Mesenchymal stem cell (in vitro differentiated cells and primary cell): ENCODE measurements around the gene TUNAR.

Experiments used
- DNase-seq: peaks from one replicate; pipeline ENCODE4 v3.0.0-alpha.2; 2013
- H2AFZ ChIP-seq: one replicate; pipeline ENCODE4 v1.6.1; 2013; ENCODE audit warnings: low read depth, mild to moderate bottlenecking, control low read depth, inconsistent platforms, low read length, moderate library complexity
- H2AK5ac ChIP-seq: 2 replicates; pipeline ENCODE4 v1.6.1; 2013; ENCODE audit warnings: low read length, moderate library complexity, mild to moderate bottlenecking, inconsistent platforms; ENCODE audit not compliant: severe bottlenecking
- H2BK120ac ChIP-seq: one replicate; pipeline ENCODE4 v1.6.1; 2013; ENCODE audit warnings: low read depth, mild to moderate bottlenecking, inconsistent platforms, low read length, moderate library complexity
- H2BK12ac ChIP-seq, 2 experiments: one replicate each; pipeline ENCODE4 v1.6.1; 2013; ENCODE audit warnings: inconsistent platforms in 2 of 2, low read length in 2 of 2, mild to moderate bottlenecking in 2 of 2, moderate library complexity in 2 of 2, control low read depth in 1 of 2
- H2BK15ac ChIP-seq: one replicate; pipeline ENCODE4 v1.6.1; 2013; ENCODE audit warnings: mild to moderate bottlenecking, low read depth, inconsistent platforms; ENCODE audit not compliant: poor library complexity, severe bottlenecking
- H2BK5ac ChIP-seq: 2 replicates; pipeline ENCODE4 v1.6.1; 2013; ENCODE audit warnings: low read depth, mild to moderate bottlenecking, low read length, control low read depth, inconsistent platforms; ENCODE audit not compliant: poor library complexity, severe bottlenecking
- H3K14ac ChIP-seq, 2 experiments: one replicate each; pipeline ENCODE4 v1.6.1; 2013; ENCODE audit warnings: inconsistent platforms in 2 of 2, low read length in 2 of 2, control low read depth in 1 of 2, mild to moderate bottlenecking in 1 of 2, moderate library complexity in 1 of 2
- H3K18ac ChIP-seq, 2 experiments: one replicate each; pipeline ENCODE4 v1.6.1; 2013; ENCODE audit warnings: inconsistent platforms in 2 of 2, low read length in 2 of 2, control low read depth in 1 of 2, low read depth in 1 of 2, mild to moderate bottlenecking in 1 of 2
- H3K23ac ChIP-seq, 2 experiments: one replicate each; pipeline ENCODE4 v1.6.1; 2013; ENCODE audit warnings: inconsistent platforms in 2 of 2, low read length in 2 of 2, mild to moderate bottlenecking in 2 of 2, moderate library complexity in 2 of 2, control low read depth in 1 of 2
- H3K27ac ChIP-seq: 2 replicates; pipeline ENCODE4 v1.5.1; 2013; ENCODE audit warnings: mild to moderate bottlenecking, moderate library complexity, low read length, control low read depth, inconsistent platforms; ENCODE audit not compliant: poor library complexity, severe bottlenecking
- H3K27me3 ChIP-seq, 2 experiments: 2 replicates each; pipeline versions ENCODE4 v1.6.1 to v1.7.0; 2013; ENCODE audit warnings: low read length in 2 of 2, mild to moderate bottlenecking in 2 of 2, moderate library complexity in 2 of 2, control low read depth in 1 of 2, inconsistent platforms in 1 of 2; ENCODE audit not compliant: control insufficient read depth in 1 of 2, insufficient read depth in 1 of 2
- H3K36me3 ChIP-seq, 2 experiments: 2 replicates each; pipeline versions ENCODE4 v1.6.1 to v1.7.0; 2013; ENCODE audit warnings: low read length in 2 of 2, control low read depth in 1 of 2, inconsistent platforms in 1 of 2, low read depth in 1 of 2, mild to moderate bottlenecking in 1 of 2; ENCODE audit not compliant: insufficient read depth in 2 of 2, control insufficient read depth in 1 of 2
- H3K4ac ChIP-seq, 2 experiments: one replicate each; pipeline ENCODE4 v1.6.1; 2013; ENCODE audit warnings: inconsistent platforms in 2 of 2, low read length in 2 of 2, mild to moderate bottlenecking in 2 of 2, moderate library complexity in 2 of 2, control low read depth in 1 of 2, low read depth in 1 of 2
- H3K4me1 ChIP-seq: 2 replicates; pipeline ENCODE4 v1.6.1; 2013; ENCODE audit warnings: low read depth, low read length, control low read depth; ENCODE audit not compliant: control insufficient read depth, insufficient read depth
- H3K4me2 ChIP-seq: 2 replicates; pipeline ENCODE4 v1.6.1; 2013; ENCODE audit warnings: low read length, mild to moderate bottlenecking, inconsistent platforms; ENCODE audit not compliant: poor library complexity, severe bottlenecking
- H3K4me3 ChIP-seq, 2 experiments: 2 replicates each; pipeline versions ENCODE4 v1.5.1 to v1.7.0; 2013; ENCODE audit warnings: low read length in 2 of 2, mild to moderate bottlenecking in 2 of 2, control low read depth in 1 of 2, low read depth in 1 of 2; ENCODE audit not compliant: insufficient read depth in 1 of 2
- H3K79me1 ChIP-seq: replicated peaks from 2 replicates; pipeline ENCODE4 v1.6.1; 2013; ENCODE audit warnings: mild to moderate bottlenecking, control low read depth, low read length, inconsistent platforms; ENCODE audit not compliant: poor library complexity, severe bottlenecking
- H3K9ac ChIP-seq: 2 replicates; pipeline ENCODE4 v1.7.0; 2013; ENCODE audit warnings: mild to moderate bottlenecking, low read length, moderate library complexity
- H3K9me3 ChIP-seq: 2 replicates; pipeline ENCODE4 v1.7.0; 2013; ENCODE audit warnings: mild to moderate bottlenecking, low read length; ENCODE audit not compliant: control insufficient read depth
- H4K8ac ChIP-seq: one replicate; pipeline ENCODE4 v1.6.1; 2013; ENCODE audit warnings: inconsistent platforms, mild to moderate bottlenecking, low read length, moderate library complexity
- H4K91ac ChIP-seq: one replicate; pipeline ENCODE4 v1.6.1; 2013; ENCODE audit warnings: mild to moderate bottlenecking, low read length, inconsistent platforms
- WGBS: methylation state at CpG from one replicate; pipeline ENCODE4 v1.1.7; 2013; ENCODE audit warnings: mixed read lengths; 5-methylcytosine and 5-hydroxymethylcytosine counted together

Gene TUNAR

GRCh38 chr14:95903616-95904107 is 27.0 kb downstream of the TUNAR start:
- Histone ChIP-seq H3K27ac (no peak overlapping the region), H3K18ac (no peak overlapping the region), H3K4me2 (no peak overlapping the region), H2BK15ac (no peak overlapping the region), H4K8ac (no peak overlapping the region), H3K36me3 (no peaks in the 10 kb centered on the region), H4K91ac (no peak overlapping the region), H3K4ac (no peak overlapping the region), H2BK5ac (no peak overlapping the region), H3K27me3 (peaks cover 0 to 36% of the 10 kb centered on the region in 2 experiments), H3K9ac (no peak overlapping the region), H3K9me3 (no peaks in the 10 kb centered on the region), H3K4me3 (no peak overlapping the region), H2AFZ (no peak overlapping the region), H2BK120ac (no peak overlapping the region), H3K23ac (no peak overlapping the region), H2BK12ac (no peak overlapping the region), H3K79me1 (no peaks in the 10 kb centered on the region), H3K4me1 (no peaks in the 10 kb centered on the region), H3K14ac (no peak overlapping the region), H2AK5ac (no peak overlapping the region)
- WGBS, result 65% methylated on average over 4 of the region's 4 CpGs
- DNase-seq, result no peak

- Histone ChIP-seq H4K91ac (no peak overlapping the region), H4K8ac (no peak overlapping the region), H3K27me3 (peaks cover 0 to 37% of the 10 kb centered on the region in 2 experiments), H3K36me3 (no peaks in the 10 kb centered on the region), H2BK15ac (no peak overlapping the region), H3K9me3 (no peaks in the 10 kb centered on the region), H2BK12ac (no peak overlapping the region), H3K18ac (no peak overlapping the region), H3K9ac (no peak overlapping the region), H3K4me3 (no peak overlapping the region), H2BK5ac (no peak overlapping the region), H3K14ac (no peak overlapping the region), H3K4me1 (no peaks in the 10 kb centered on the region), H3K79me1 (no peaks in the 10 kb centered on the region), H3K4ac (no peak overlapping the region), H3K4me2 (no peak overlapping the region), H2AFZ (no peak overlapping the region), H3K23ac (no peak overlapping the region), H2BK120ac (no peak overlapping the region), H3K27ac (no peak overlapping the region), H2AK5ac (no peak overlapping the region)
- no peak for DNase-seq
- WGBS, result 69% methylated on average over 3 of the region's 4 CpGs
Measured at GRCh38 chr14:95906591-95906990, 30.0 kb downstream of the TUNAR start.

GRCh38 chr14:95910628-95911027 is 34.0 kb downstream of the TUNAR start:
- Histone ChIP-seq H3K4me2 (no peak overlapping the region), H3K79me1 (no peaks in the 10 kb centered on the region), H3K4ac (no peak overlapping the region), H3K9ac (no peak overlapping the region), H2BK120ac (no peak overlapping the region), H4K91ac (no peak overlapping the region), H3K27ac (no peak overlapping the region), H2BK15ac (no peak overlapping the region), H2BK5ac (no peak overlapping the region), H3K14ac (no peak overlapping the region), H2BK12ac (no peak overlapping the region), H4K8ac (no peak overlapping the region), H3K9me3 (no peaks in the 10 kb centered on the region), H2AK5ac (no peak overlapping the region), H3K23ac (no peak overlapping the region), H3K36me3 (no peaks in the 10 kb centered on the region), H3K4me1 (no peaks in the 10 kb centered on the region), H3K4me3 (no peak overlapping the region), H3K27me3 (peaks cover 0 to 25% of the 10 kb centered on the region in 2 experiments), H3K18ac (no peak overlapping the region), H2AFZ (no peak overlapping the region)
- no peak for DNase-seq
- 63% methylated on average over 4 of the region's 4 CpGs for WGBS

- H3K9me3 ChIP-seq, result no peaks in the 10 kb centered on the region
- no peak for DNase-seq
- 91% methylated on average over 7 of the region's 7 CpGs for WGBS
- no peak overlapping the region for H2BK120ac ChIP-seq
- no peak overlapping the region for H3K18ac ChIP-seq
- no peak overlapping the region for H2AK5ac ChIP-seq
- H2BK15ac ChIP-seq, result no peak overlapping the region
- H2AFZ ChIP-seq, result no peak overlapping the region
- H2BK5ac ChIP-seq, result no peak overlapping the region
- H3K23ac ChIP-seq, result no peak overlapping the region
- H4K91ac ChIP-seq, result no peak overlapping the region
- H3K79me1 ChIP-seq, result no peaks in the 10 kb centered on the region
- H3K4me3 ChIP-seq, result no peak overlapping the region
- H4K8ac ChIP-seq, result no peak overlapping the region
- no peak overlapping the region for H3K4me2 ChIP-seq
- H3K36me3 ChIP-seq, result no peaks in the 10 kb centered on the region
- no peak overlapping the region for H3K9ac ChIP-seq
- H3K27ac ChIP-seq, result no peak overlapping the region
- no peaks in the 10 kb centered on the region for H3K4me1 ChIP-seq
- H3K14ac ChIP-seq, result no peak overlapping the region
- H3K4ac ChIP-seq, result no peak overlapping the region
- peaks cover 0 to 25% of the 10 kb centered on the region in 2 experiments for H3K27me3 ChIP-seq
- H2BK12ac ChIP-seq, result no peak overlapping the region
Measured at GRCh38 chr14:95911456-95911855, 34.8 kb downstream of the TUNAR start.
